ENCODE results near the gene LYL1.

LYL1 gene

GRCh38 chr19:13130886-13131490 lies 28.3 kb upstream of the LYL1 start:
- FAIRE-seq: peak; percentile 35
- no peak for DNase-seq (ENCODE audit: insufficient read length, low spot score)

GRCh38 chr19:13129384-13129783 lies 26.7 kb upstream of the LYL1 start:
- FAIRE-seq (no peak), DNase-seq (ENCODE audit: insufficient read length, low spot score) (no peak)

GRCh38 chr19:13128583-13128982 lies 25.9 kb upstream of the LYL1 start:
- no peak for FAIRE-seq

GRCh38 chr19:13127811-13128575 lies 25.3 kb upstream of the LYL1 start:
- FAIRE-seq (no peak), DNase-seq (ENCODE audit: insufficient read length, low spot score) (no peak)

More at GRCh38 chr19:13128583-13128982, 25.9 kb upstream of the LYL1 start:
- DNase-seq (ENCODE audit: insufficient read length, low spot score): no peak

GRCh38 chr19:13127051-13127450 lies 24.4 kb upstream of the LYL1 start:
- no peak for DNase-seq (ENCODE audit: insufficient read length, low spot score)
- no peak for FAIRE-seq

DNA sequence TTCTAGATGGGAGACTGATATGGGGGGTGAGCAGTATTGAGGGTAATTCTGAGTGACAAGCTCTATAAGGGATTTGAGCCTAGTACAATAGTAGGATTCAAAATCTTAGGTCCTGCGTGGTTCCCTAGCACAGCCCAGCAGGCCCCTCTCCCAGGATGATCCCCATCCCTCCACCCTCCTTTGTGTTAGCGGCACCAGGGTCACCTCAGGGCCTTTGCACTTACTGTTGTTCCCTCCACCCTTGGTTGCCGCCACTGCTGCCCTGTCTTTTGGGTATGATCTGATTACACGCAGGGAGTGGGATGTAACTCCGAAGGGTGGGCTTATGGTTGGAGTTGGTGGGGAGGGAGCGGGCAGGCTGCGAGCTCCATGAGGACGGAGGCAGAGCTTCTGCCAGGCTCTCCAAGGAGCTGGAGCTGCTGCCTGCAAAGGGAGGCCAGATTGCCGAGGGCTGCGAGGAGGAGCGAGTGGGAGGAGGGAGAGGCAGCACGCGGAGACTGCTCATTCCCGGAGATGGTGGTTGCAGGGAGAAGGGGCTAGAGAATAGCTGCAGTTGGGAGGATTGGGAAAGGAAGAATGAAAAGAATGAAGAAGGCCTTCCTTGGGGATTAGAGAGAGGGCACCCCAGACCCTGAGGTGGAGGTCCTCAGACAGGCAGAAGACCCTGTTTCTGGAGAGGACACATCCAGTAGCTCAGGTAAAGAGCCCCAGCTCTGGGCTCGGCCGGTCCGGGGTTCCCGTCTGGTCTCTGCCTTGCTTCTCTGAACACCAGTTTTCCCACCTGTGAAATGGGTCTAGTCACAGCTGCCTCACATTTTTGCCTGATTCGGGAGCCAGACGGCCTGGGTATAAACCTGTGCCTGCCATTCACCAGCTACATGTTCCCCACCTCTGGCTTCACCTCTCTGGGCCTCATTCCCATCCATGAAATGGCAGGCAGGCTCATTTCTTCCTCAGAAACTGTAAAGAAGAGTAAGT lies 20.6 kb upstream of the LYL1 start:
- DNase-seq (ENCODE audit: insufficient read length, low spot score) (no peak), FAIRE-seq (no peak)

- FAIRE-seq: no peak
- DNase-seq (ENCODE audit: insufficient read length, low spot score): no peak
Measured at GRCh38 chr19:13122275-13122878, 19.7 kb upstream of the LYL1 start.

DNA sequence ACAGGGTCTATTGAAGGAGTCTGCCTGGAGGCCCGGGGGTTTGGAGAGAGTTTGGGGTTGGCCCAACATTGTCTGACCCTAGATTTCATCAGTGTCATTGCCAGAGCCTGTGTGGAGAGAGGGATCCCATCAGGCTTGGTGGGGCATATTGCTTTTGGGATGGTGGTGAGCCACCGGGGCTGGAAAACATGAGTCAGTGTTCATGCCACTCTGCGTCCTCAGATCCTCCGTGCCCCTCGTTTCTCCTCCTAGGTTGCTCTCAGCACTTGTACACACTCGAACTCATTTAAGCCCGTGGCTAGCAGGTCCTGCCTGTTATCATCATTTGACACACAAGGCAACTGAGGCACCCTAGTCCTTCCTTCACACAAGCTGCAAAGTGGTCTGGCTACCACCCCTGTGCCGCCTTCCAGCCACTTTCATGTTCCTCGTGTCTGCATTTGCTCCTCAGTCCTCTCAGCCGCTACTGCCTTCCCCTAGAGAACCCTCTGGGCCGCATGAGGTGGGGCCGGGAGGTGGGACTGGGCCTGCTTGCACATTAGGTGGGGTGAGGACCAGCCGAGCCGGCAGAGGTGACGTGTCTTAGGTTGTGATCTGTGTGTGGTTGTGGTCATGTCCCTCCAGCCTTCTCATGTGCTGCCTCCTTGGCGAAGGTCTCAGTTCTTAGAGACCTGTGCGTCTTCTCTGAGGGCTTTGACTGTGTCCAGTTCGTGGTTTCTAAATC lies 19.1 kb upstream of the LYL1 start:
- FAIRE-seq: no peak
- no peak for DNase-seq (ENCODE audit: insufficient read length, low spot score)

- DNase-seq (ENCODE audit: insufficient read length, low spot score) (no peak), FAIRE-seq (no peak)
Measured at GRCh38 chr19:13120817-13121216, 18.2 kb upstream of the LYL1 start.

DNA sequence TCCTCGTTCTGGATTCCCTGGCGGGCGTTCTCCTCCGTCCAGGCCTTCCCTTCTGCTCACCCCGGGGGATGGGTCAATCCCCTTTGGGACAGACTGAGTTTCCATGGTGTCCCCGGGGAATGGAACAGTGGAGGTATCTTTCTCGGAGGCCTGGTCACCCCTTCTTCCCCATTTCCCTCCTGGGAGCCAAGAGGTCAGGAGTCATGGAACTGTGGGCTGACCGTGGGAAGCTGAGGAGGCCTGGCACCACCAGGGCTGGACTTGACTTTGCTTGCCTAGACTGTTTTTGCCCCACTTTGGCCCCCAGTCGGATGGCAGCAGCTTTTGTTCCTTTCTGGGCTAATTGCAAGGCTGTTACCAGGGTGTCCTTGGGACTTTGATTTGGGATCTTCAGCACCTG lies 17.4 kb upstream of the LYL1 start:
- DNase-seq (ENCODE audit: insufficient read length, low spot score): no peak
- FAIRE-seq: no peak

- FAIRE-seq (no peak), DNase-seq (ENCODE audit: insufficient read length, low spot score) (no peak)
Measured at GRCh38 chr19:13119627-13120026, 17.0 kb upstream of the LYL1 start.

DNA sequence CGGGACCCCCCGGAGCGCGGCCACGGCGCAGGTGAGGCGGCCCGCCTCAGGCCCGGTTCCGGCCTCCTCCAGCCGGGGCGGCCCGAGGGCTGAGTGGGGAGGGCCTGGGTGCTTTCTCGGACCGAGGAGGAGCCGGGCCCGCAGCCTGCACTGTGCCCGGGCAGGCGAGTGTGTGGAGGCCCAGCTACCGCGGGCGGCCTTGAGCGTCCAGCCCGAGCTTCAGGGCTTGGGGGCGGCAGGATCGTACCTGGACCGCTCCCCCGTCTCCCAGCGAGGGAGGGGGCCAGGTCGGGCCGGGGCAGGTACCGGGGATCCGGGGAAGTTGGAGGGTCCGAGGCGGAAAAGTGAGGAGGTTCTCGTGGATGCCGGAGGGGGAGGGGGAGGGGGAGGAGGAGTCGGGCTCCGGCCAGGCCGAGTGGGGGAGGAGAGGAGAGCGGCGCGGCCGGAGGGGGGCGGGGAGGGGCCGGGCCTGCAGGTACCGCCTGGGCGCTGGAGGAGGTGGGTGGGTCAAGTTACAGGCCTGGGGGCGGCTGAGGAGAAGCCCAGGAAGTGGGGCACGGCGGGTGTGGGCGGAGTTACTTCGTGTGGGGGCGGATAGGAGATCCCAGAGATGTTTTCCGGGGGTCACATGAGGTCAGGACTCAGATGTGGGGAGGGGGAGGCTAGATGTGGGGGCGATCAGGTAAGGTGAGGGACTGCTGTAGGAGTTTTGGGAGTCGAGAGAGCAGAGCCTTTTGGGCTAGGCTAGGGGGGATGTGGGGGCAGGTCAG lies 16.0 kb upstream of the LYL1 start:
- DNase-seq (ENCODE audit: insufficient read length, low spot score) (no peak), FAIRE-seq (peak; percentile 35)

DNA sequence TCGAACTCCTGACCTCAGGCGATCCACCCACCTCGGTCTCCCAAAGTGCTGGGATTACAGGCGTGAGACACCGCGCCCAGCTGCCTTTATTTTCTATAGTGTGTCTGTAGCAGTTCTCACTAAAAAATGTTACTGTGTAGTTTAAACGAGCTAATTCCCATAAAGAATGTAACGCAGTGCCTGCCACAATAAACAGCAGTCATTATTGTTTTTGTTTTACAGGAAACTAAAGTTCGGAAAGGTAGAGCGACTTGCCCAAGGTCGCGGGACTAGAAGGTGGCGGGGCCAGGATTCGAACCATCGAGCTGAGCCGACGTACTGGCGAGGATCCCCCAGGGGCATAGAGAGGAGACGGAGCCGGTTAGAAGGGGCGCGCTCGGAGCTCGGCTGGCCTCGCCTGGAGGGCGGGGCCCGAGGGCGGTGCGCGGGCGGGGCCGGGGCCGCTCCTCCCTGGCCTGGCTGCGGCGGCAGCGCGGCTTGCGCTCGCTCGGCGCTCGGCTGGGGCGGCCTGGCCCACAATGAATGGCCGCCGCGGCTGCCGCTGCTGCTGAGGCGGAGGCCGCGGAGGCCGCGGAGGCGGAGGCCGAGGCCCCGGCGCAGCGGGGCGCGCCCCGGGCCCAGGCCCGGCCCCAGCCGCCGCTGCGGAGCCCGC lies 15.2 kb upstream of the LYL1 start, which contains the start of gene NACC1:
TSS of gene NACC1 (plus strand) at position 493 of the 652 bp plus-strand sequence. CDS start 16,944 bp downstream, outside the sequence.
- DNase-seq (ENCODE audit: insufficient read length, low spot score) (peak; percentile 99), FAIRE-seq (peak; percentile 83)

- FAIRE-seq (no peak), DNase-seq (ENCODE audit: insufficient read length, low spot score) (no peak)
Measured at GRCh38 chr19:13117176-13117771, 14.6 kb upstream of the LYL1 start.

GRCh38 chr19:13116282-13117175 lies 13.9 kb upstream of the LYL1 start, which contains the start of gene TRMT1:
TRMT1 (minus strand) TSS chr19:13116740; CDS start chr19:13116399, 341 bp downstream.
- DNase-seq (ENCODE audit: insufficient read length, low spot score) (peak; percentile 95), FAIRE-seq (peak; percentile 92)

DNA sequence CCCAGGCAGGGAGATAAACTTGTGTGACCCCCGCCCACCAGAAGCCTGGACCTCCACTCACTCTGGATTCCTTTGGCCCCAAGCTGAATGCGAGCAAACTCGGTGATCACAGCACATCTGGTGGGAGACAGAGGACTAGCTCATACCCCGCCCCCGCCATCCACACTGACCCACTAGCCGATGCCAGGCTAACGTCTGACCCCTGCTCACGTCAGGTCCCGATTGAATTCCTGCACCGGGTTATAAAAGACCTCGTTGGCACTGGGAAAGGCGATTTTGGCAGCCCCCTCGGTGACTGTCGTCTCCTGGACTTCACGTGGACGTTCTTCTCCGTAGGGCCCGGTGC lies 13.3 kb upstream of the LYL1 start:
- DNase-seq (ENCODE audit: insufficient read length, low spot score) (no peak), FAIRE-seq (no peak)

DNA sequence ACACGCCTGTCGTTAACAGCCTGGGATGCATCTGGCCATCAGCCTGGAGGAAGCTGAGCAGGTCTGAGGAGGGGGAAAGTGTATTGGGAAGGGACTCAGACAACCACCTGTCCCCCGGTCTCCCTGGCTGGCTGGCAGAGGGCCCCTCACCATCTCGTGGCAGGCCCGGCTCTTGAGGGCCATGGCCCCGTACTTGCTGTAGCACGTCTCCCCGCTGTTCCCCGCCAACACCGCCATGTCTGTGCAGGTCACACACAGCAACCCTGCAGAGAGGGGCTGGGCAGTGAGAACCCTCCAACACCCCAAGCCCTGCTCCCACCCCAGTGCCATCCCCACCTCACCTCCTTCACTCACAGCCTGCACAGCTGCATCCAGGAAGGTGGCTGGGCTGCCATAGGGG lies 9.9 kb upstream of the LYL1 start:
- FAIRE-seq (no peak), DNase-seq (ENCODE audit: insufficient read length, low spot score) (no peak)
